HG03039 (cell line): ENCODE results near the gene BASP1.
"Not testable (repeated sequence)": the region's sequence is repeated elsewhere in the genome, so short reads cannot be mapped to it uniquely, and the experiment has no call there.

Source experiments
- ATAC-seq: cut with Tn5 transposase; IDR thresholded peaks from one replicate; pipeline ENCODE4 v1.9.1; 2021; ENCODE audit warnings: mild to moderate bottlenecking, moderate library complexity; ENCODE audit not compliant: unreplicated experiment

BASP1 gene

GRCh38 chr5:17287501-17288155, 70.2 kb downstream of the BASP1 start:
- no peak for ATAC-seq

- ATAC-seq: no peak
These were observed 71.1 kb downstream of the BASP1 start for GRCh38 chr5:17288570-17288969.

- no peak for ATAC-seq
These were observed 72.5 kb downstream of the BASP1 start for GRCh38 chr5:17289681-17290539.

GRCh38 chr5:17290540-17290974, 73.1 kb downstream of the BASP1 start:
- no peak for ATAC-seq

GRCh38 chr5:17292434-17293015, 75.1 kb downstream of the BASP1 start:
- ATAC-seq: no peak

GRCh38 chr5:17294639-17295311, 77.3 kb downstream of the BASP1 start:
- ATAC-seq: no peak

GRCh38 chr5:17295671-17296070, 78.2 kb downstream of the BASP1 start:
- no peak for ATAC-seq

- ATAC-seq: no peak
These were observed 84.7 kb downstream of the BASP1 start for GRCh38 chr5:17302106-17302505.

GRCh38 chr5:17302604-17303003, 85.2 kb downstream of the BASP1 start:
- no peak for ATAC-seq

GRCh38 chr5:17304282-17304681, 86.9 kb downstream of the BASP1 start:
- no peak for ATAC-seq

- ATAC-seq: no peak
These were observed 87.6 kb downstream of the BASP1 start for GRCh38 chr5:17305017-17305416.

GRCh38 chr5:17305964-17306725, 88.7 kb downstream of the BASP1 start:
- no peak for ATAC-seq

GRCh38 chr5:17306726-17307091, 89.3 kb downstream of the BASP1 start:
- ATAC-seq: no peak

- not testable (repeated sequence) for ATAC-seq
These were observed 90.0 kb downstream of the BASP1 start for GRCh38 chr5:17307440-17307839.

GRCh38 chr5:17308326-17309065, 91.1 kb downstream of the BASP1 start:
- ATAC-seq: no peak

GRCh38 chr5:17309462-17309861, 92.0 kb downstream of the BASP1 start:
- no peak for ATAC-seq

- not testable (repeated sequence) for ATAC-seq
These were observed 93.1 kb downstream of the BASP1 start for GRCh38 chr5:17310502-17310901.

GRCh38 chr5:17311811-17312210, 94.4 kb downstream of the BASP1 start:
- not testable (repeated sequence) for ATAC-seq

GRCh38 chr5:17312358-17312757, 94.9 kb downstream of the BASP1 start:
- ATAC-seq: no peak

- no peak for ATAC-seq
These were observed 97.6 kb downstream of the BASP1 start for GRCh38 chr5:17314907-17315471.
